Fibroblast of lung (primary cell): ENCODE measurements around the gene FTSJ1. TPM values are rescaled to one million over a fixed set of nuclear protein-coding genes. Genes with fewer than 3 reads are reported as not detected.
A peak's percentile ranks its signal among the peaks of the same experiment; 100 is the strongest.

Experiments used
- DNase-seq, 2 donors: peaks; one replicate each; pipeline versions ENCODE4 v3.0.0 to v3.0.0-alpha.2; 2010; ENCODE audit warnings: low read depth in 2 of 2
- H2AFZ ChIP-seq: 2 replicates; pipeline ENCODE4 v1.5.1; 2012; ENCODE audit warnings: low read length, control low read depth, inconsistent platforms
- H3K27ac ChIP-seq: 2 replicates; pipeline ENCODE4 v1.5.1; 2011; ENCODE audit warnings: low read length, control low read depth; ENCODE audit not compliant: insufficient read depth
- H3K27me3 ChIP-seq: 2 replicates; pipeline ENCODE4 v1.5.1; 2011; ENCODE audit warnings: mild to moderate bottlenecking, low read length; ENCODE audit not compliant: control insufficient read depth, insufficient read depth
- H3K36me3 ChIP-seq: 2 replicates; pipeline ENCODE4 v1.5.1; 2011; ENCODE audit warnings: low read length; ENCODE audit not compliant: control insufficient read depth, insufficient read depth
- H3K4me1 ChIP-seq: 2 replicates; pipeline ENCODE4 v1.5.1; 2011; ENCODE audit warnings: low read length; ENCODE audit not compliant: control insufficient read depth, insufficient read depth; ENCODE audit errors: extremely low read depth
- H3K4me2 ChIP-seq: 2 replicates; pipeline ENCODE4 v1.5.1; 2011; ENCODE audit warnings: low read length, control low read depth; ENCODE audit not compliant: insufficient read depth; ENCODE audit errors: extremely low read depth
- H3K4me3 ChIP-seq, 4 experiments: fragments of 200-600 bp in 1 of 4; sonication (generic) in 1 of 4; replicated peaks in 1 of 4; 2 replicates each; pipeline ENCODE4 v1.5.1; 2011 to 2016; ENCODE audit warnings: low read length in 4 of 4, low read depth in 3 of 4, mild to moderate bottlenecking in 3 of 4, control low read depth in 2 of 4, inconsistent platforms in 1 of 4, mixed read lengths in 1 of 4; ENCODE audit not compliant: insufficient read depth in 1 of 4; ENCODE audit errors: control extremely low read depth in 1 of 4
- H3K79me2 ChIP-seq: 2 replicates; pipeline ENCODE4 v1.5.1; 2012; ENCODE audit warnings: mild to moderate bottlenecking, low read length, inconsistent platforms; ENCODE audit not compliant: control insufficient read depth, insufficient read depth
- H3K9ac ChIP-seq: 2 replicates; pipeline ENCODE4 v1.5.1; 2011; ENCODE audit warnings: mild to moderate bottlenecking, low read length, control low read depth; ENCODE audit not compliant: insufficient read depth
- H3K9me3 ChIP-seq: 2 replicates; pipeline ENCODE4 v1.5.1; 2012; ENCODE audit warnings: low read depth, low read length; ENCODE audit not compliant: control insufficient read depth, insufficient read depth
- H4K20me1 ChIP-seq: 2 replicates; pipeline ENCODE4 v1.5.1; 2011; ENCODE audit warnings: low read length; ENCODE audit not compliant: control insufficient read depth, insufficient read depth; ENCODE audit errors: extremely low read depth
- EZH2 ChIP-seq: IDR thresholded peaks from 2 replicates; pipeline ENCODE4 v1.5.1; 2012; ENCODE audit warnings: low read length, control low read depth, mild to moderate bottlenecking; ENCODE audit errors: missing control alignments
- polyA plus RNA-seq, 2 donors: library from polyadenylated mRNA; depleted of rRNA in 1 of 2; stranded (reverse) in 1 of 2; unstranded in 1 of 2; fragments of >200 nt; gene quantifications; 2 replicates each; pipeline ENCODE4 v1.2.1, GENCODE V29; 2011 to 2012; ENCODE audit warnings: missing spikeins in 1 of 2
- total RNA-seq: library from RNA; depleted of rRNA; stranded (reverse); fragments of >200 nt; gene quantifications from 2 replicates; pipeline ENCODE4 v1.2.1, GENCODE V29; 2014
- TF ChIP-seq, protein P1 (sequence below), 2 donors: IDR thresholded peaks in 1 of 2; conservative IDR thresholded peaks in 1 of 2; 1 replicate in 1 of 2; 2 replicates in 1 of 2; pipeline ENCODE4 v1.5.1; 2011 to 2012; ENCODE audit warnings: low read length in 2 of 2, control low read depth in 1 of 2, inconsistent platforms in 1 of 2, low read depth in 1 of 2, mild to moderate bottlenecking in 1 of 2

Gene FTSJ1
- total and polyA plus RNA-seq, 2 donors (not counting 1 experiment from before 2014, with no cell fraction given) = 29.4 to 30.2 TPM

DNA sequence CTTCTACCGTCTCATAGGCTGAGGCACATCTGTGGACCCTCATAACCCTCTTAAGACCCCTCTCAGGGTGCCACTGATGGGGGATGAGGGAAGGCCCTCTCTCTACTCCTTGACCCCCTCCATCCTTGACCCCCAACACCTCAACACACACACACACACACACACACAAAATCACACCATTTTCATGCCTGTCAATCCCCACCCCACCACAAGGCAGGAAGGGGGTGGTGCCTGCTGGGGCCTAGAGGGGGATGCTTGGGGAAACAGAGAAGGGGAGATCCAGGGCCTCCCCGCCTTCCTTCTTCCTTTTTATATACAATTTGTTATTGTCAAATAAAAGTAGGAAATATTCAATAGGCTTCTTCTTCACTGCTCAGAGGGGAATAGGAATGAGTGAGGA lies 44.5 kb downstream of the FTSJ1 start:
- Histone ChIP-seq H3K4me1 (no peaks in the 10 kb centered on the region), H3K4me2 (no peak overlapping the region), H3K9ac (no peak overlapping the region), H3K79me2 (peaks cover 2% of the 10 kb centered on the region), H3K36me3 (no peaks in the 10 kb centered on the region), H3K27ac (no peak overlapping the region), H3K9me3 (no peaks in the 10 kb centered on the region), H4K20me1 (no peaks in the 10 kb centered on the region), H2AFZ (no peak overlapping the region), H3K27me3 (no peaks in the 10 kb centered on the region), H3K4me3 (no peak overlapping the region)
- no peak for TF ChIP-seq EZH2
- TF ChIP-seq, protein P1, sequence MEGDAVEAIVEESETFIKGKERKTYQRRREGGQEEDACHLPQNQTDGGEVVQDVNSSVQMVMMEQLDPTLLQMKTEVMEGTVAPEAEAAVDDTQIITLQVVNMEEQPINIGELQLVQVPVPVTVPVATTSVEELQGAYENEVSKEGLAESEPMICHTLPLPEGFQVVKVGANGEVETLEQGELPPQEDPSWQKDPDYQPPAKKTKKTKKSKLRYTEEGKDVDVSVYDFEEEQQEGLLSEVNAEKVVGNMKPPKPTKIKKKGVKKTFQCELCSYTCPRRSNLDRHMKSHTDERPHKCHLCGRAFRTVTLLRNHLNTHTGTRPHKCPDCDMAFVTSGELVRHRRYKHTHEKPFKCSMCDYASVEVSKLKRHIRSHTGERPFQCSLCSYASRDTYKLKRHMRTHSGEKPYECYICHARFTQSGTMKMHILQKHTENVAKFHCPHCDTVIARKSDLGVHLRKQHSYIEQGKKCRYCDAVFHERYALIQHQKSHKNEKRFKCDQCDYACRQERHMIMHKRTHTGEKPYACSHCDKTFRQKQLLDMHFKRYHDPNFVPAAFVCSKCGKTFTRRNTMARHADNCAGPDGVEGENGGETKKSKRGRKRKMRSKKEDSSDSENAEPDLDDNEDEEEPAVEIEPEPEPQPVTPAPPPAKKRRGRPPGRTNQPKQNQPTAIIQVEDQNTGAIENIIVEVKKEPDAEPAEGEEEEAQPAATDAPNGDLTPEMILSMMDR (conservative IDR thresholded peaks at IDR 0.05 in 1 of 2, IDR thresholded peaks at IDR 0.05 in 1 of 2; ENCODE audit: low read depth in 1 of 2, low read length in 2 of 2) = no peak
- no peak for DNase-seq

DNA sequence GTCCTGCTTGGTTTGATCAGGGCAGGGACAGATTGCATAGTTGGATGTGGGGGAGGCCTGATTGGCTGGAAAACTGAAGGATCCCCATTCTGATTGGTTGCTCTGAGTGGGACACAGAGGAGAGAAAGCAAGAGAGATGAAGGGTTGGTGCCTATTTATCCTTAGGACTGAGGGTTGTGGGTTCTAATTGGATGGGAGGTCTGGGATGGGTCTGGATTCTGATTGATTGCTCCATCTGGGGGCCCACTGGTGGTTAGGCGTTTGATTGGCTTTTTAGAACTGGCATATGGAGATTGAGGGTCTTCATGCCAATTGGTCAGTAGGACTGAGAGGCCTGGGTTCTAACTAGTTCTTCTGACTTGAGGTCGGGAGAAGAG lies 45.0 kb downstream of the FTSJ1 start:
- no peaks in the 10 kb centered on the region for H3K9me3 ChIP-seq
- peak overlapping the region in 2 of 4 experiments; percentile 64 to 65 for H3K4me3 ChIP-seq
- no peaks in the 10 kb centered on the region for H4K20me1 ChIP-seq
- peak overlapping the region; percentile 88 for H2AFZ ChIP-seq
- TF ChIP-seq, protein P1 (conservative IDR thresholded peaks at IDR 0.05 in 1 of 2, IDR thresholded peaks at IDR 0.05 in 1 of 2; ENCODE audit: low read depth in 1 of 2, low read length in 2 of 2) = no peak
- no peak for TF ChIP-seq EZH2
- H3K27me3 ChIP-seq = no peaks in the 10 kb centered on the region
- no peak for DNase-seq
- peaks cover 2% of the 10 kb centered on the region for H3K79me2 ChIP-seq
- H3K4me1 ChIP-seq = no peaks in the 10 kb centered on the region
- no peak overlapping the region for H3K9ac ChIP-seq
- no peaks in the 10 kb centered on the region for H3K36me3 ChIP-seq
- peak overlapping the region; percentile 78 for H3K4me2 ChIP-seq
- H3K27ac ChIP-seq = no peak overlapping the region

DNA sequence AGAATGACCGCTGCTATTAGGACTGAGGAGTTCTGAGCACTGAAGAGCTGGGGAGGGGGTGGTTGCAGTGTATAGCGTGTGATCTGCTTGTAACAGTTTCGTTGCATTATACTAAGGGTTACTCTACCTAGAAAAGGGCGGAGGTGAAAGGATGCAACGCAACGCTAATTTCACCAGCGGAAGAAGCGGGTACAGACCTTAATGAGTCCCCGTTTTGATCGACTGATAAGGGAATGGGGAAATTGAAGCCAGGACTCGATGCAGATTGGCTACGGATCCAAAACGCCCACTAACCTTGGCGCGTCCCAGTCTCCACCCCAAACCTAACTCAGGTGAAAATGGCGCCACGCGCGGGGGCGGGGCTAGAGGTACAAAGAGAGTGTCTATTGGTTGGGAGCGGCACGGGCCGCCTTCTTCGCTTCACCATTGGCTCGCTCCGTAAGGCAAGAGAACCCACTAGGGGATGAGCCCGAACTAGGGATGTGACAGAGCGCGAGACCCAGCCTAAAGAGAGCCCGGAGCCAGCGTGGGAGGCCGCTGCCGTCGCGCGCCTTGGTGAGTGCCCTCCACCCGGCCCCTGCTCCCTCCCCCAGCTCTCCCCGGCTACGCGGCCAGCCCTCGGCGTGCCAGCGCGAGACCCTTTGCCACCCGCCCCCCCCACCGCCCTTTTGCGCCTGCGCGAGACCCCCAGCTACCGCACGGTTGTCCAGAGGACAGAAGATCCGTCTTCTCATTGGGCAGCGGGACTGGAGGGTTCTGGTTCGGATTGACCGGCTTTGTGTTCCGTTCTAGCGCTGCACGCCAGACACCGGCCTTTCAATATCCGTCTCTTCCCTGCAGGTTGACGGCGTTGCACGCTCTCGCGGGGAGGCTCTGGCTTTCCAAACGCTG lies 45.6 kb downstream of the FTSJ1 start, which contains the start of gene EBP:
Gene EBP, plus strand, starts transcription at position 456 of the 891 bp plus-strand sequence. CDS start 1,964 bp downstream, outside the sequence.
- peak within 1 kb of the TSS; percentile 44 for H3K9ac ChIP-seq
- peak within 1 kb of the TSS; percentile 78 for H3K4me2 ChIP-seq
- peak within 1 kb of the TSS; percentile 47 for H3K27ac ChIP-seq
- no peaks in the 10 kb centered on the region for H3K36me3 ChIP-seq
- TF ChIP-seq, protein P1 (conservative IDR thresholded peaks at IDR 0.05 in 1 of 2, IDR thresholded peaks at IDR 0.05 in 1 of 2; ENCODE audit: low read depth in 1 of 2, low read length in 2 of 2) = no peak
- TF ChIP-seq EZH2 = no peak
- H3K79me2 ChIP-seq = peaks cover 2% of the 10 kb centered on the region
- no peaks in the 10 kb centered on the region for H3K9me3 ChIP-seq
- H3K27me3 ChIP-seq = no peaks in the 10 kb centered on the region
- peak within 1 kb of the TSS; percentile 88 for H2AFZ ChIP-seq
- peak; percentile 81 to 84 for DNase-seq
- H3K4me3 ChIP-seq = peak within 1 kb of the TSS; percentile 50 to 77 (median 63)
- no peaks in the 10 kb centered on the region for H4K20me1 ChIP-seq
- H3K4me1 ChIP-seq = no peaks in the 10 kb centered on the region
